K562 (cell line): Measurements from ENCODE around the gene MPDU1. TPM values are rescaled to one million over a fixed set of nuclear protein-coding genes. Genes with fewer than 3 reads are reported as not detected.

Source experiments
- CBX5 ChIP-seq: IDR thresholded peaks from 2 replicates; pipeline ENCODE4 v1.6.1; 2014; ENCODE audit warnings: low read depth, borderline replicate concordance
- KDM5B ChIP-seq: fragments of 200-600 bp; sonication (generic); IDR thresholded peaks from 2 replicates; pipeline ENCODE4 v1.6.1; 2012; ENCODE audit warnings: low read depth, mild to moderate bottlenecking, moderate library complexity, low read length, control low read depth, inconsistent platforms; ENCODE audit not compliant: insufficient replicate concordance
- MBD2 ChIP-seq: sonication (generic); IDR thresholded peaks from 2 replicates; pipeline ENCODE4 v1.6.1; 2016; ENCODE audit warnings: low read depth, borderline replicate concordance
- MECOM ChIP-seq: fragments of 250-450 bp; sonication (Bioruptor Pico); IDR thresholded peaks from 2 replicates; pipeline ENCODE4 v1.8.0; 2022; ENCODE audit warnings: inconsistent platforms
- NCOA1 ChIP-seq: fragments of 450-650 bp; IDR thresholded peaks from 2 replicates; pipeline ENCODE4 v1.6.1; 2016; ENCODE audit warnings: low read depth
- NFIC ChIP-seq: fragments of 450-650 bp; IDR thresholded peaks from 2 replicates; pipeline ENCODE4 v1.6.1; 2017; ENCODE audit warnings: mild to moderate bottlenecking, inconsistent platforms
- NFXL1 ChIP-seq: fragments of 450-650 bp; formaldehyde crosslinking; IDR thresholded peaks from 2 replicates; pipeline ENCODE4 v1.4.0; 2021; ENCODE audit warnings: mild to moderate bottlenecking
- PPARD ChIP-seq: fragments of 250-450 bp; sonication (Bioruptor Pico); IDR thresholded peaks from 2 replicates; pipeline ENCODE4 v1.8.0; 2022; ENCODE audit warnings: inconsistent platforms, mild to moderate bottlenecking, moderate library complexity
- RBM34 ChIP-seq: fragments of 200-400 bp; formaldehyde crosslinking; IDR thresholded peaks from 2 replicates; pipeline ENCODE4 v1.6.1; 2018; ENCODE audit warnings: low read length, borderline replicate concordance; ENCODE audit not compliant: insufficient read depth
- SOX6 ChIP-seq: fragments of 450-650 bp; IDR thresholded peaks from 2 replicates; pipeline ENCODE4 v1.6.1; 2014; ENCODE audit warnings: mild to moderate bottlenecking
- SP2 ChIP-seq: IDR thresholded peaks from 2 replicates; pipeline ENCODE4 v1.6.1; 2011; ENCODE audit warnings: mild to moderate bottlenecking, low read depth, low read length, moderate library complexity; ENCODE audit not compliant: poor library complexity, severe bottlenecking; ENCODE audit errors: extremely low read depth
- SRF ChIP-seq, 2 experiments: fragments of 250-450, 450-650 bp in 1 of 2; sonication (Bioruptor Pico) in 1 of 2; sonication (generic) in 1 of 2; formaldehyde crosslinking; IDR thresholded peaks; 2 replicates each; pipeline versions ENCODE4 v1.5.0 to v1.5.1; 2020 to 2022; ENCODE audit warnings: mild to moderate bottlenecking in 1 of 2, missing genetic modification reagents in 1 of 2
- SRSF1 ChIP-seq: fragments of 200-400 bp; formaldehyde crosslinking; IDR thresholded peaks from 2 replicates; pipeline ENCODE4 v1.6.1; 2017; ENCODE audit warnings: mild to moderate bottlenecking, low read depth, low read length, moderate library complexity
- TAF9B ChIP-seq: fragments of 450-650 bp; IDR thresholded peaks from 2 replicates; pipeline ENCODE4 v1.6.1; 2018; ENCODE audit warnings: mild to moderate bottlenecking; ENCODE audit not compliant: partially characterized antibody
- TOE1 ChIP-seq, 2 experiments: fragments of 450-650 bp in 1 of 2; sonication (generic) in 1 of 2; formaldehyde crosslinking in 1 of 2; IDR thresholded peaks; 2 replicates each; pipeline versions ENCODE4 v1.7.1 to v1.8.0; 2016 to 2022; ENCODE audit warnings: borderline replicate concordance in 2 of 2, mild to moderate bottlenecking in 2 of 2, antibody characterized with exemption in 1 of 2, inconsistent platforms in 1 of 2, low read depth in 1 of 2, missing genetic modification reagents in 1 of 2, moderate library complexity in 1 of 2
- ZNF143 ChIP-seq: sonication (generic); formaldehyde crosslinking; IDR thresholded peaks from 2 replicates; pipeline ENCODE4 v1.9.0; 2022; ENCODE audit warnings: mild to moderate bottlenecking, missing genetic modification reagents
- ZNF184 ChIP-seq: sonication (generic); formaldehyde crosslinking; IDR thresholded peaks from 2 replicates; pipeline ENCODE4 v1.5.0; 2020; ENCODE audit warnings: missing genetic modification reagents
- ZNF217 ChIP-seq: sonication (generic); formaldehyde crosslinking; IDR thresholded peaks from 2 replicates; pipeline ENCODE4 v1.8.0; 2022; ENCODE audit warnings: mild to moderate bottlenecking, missing genetic modification reagents
- polyA plus RNA-seq, 8 experiments: library from polyadenylated mRNA; depleted of rRNA in 4 of 8; stranded (reverse) in 5 of 8; unstranded in 3 of 8; fragments of >200 nt; fragmentation: Nextera tagmentation in 2 of 8; fragmentation: Illumina TruSeq in 1 of 8; extraction: Ambion mirVana in 2 of 8; extraction: Trizol in 1 of 8; gene quantifications; 2 replicates each; pipeline versions ENCODE4 v1.2.1 to v1.2.3, GENCODE V29; 2011 to 2014; ENCODE audit warnings: inconsistent platforms in 1 of 8, missing spikeins in 1 of 8
- total RNA-seq, 7 experiments: library from RNA; depleted of rRNA in 6 of 7; stranded (reverse); fragments of >200 nt in 6 of 7; fragmentation: Illumina TruSeq in 2 of 7; extraction: Trizol in 2 of 7; gene quantifications; 2 replicates each; pipeline versions ENCODE4 v1.2.1 to v1.2.3, GENCODE V29; 2011 to 2021; ENCODE audit warnings: low replicate concordance in 1 of 7
- TF ChIP-seq, protein P1 (sequence below), 3 experiments: fragments of 200-800 bp in 1 of 3; fragments of 250-450 bp in 1 of 3; fragments of 450-650 bp in 1 of 3; sonication (Bioruptor Pico) in 1 of 3; sonication (Bioruptor generic) in 1 of 3; formaldehyde crosslinking in 1 of 3; IDR thresholded peaks; 2 replicates each; pipeline versions ENCODE4 v1.6.1 to v1.8.0; 2016 to 2022; ENCODE audit warnings: mild to moderate bottlenecking in 2 of 3, missing genetic modification characterization in 2 of 3, missing compliant biosample characterization in 1 of 3, moderate library complexity in 1 of 3
- TF ChIP-seq, protein P2 (sequence below): fragments of 250-450 bp; sonication (Bioruptor Pico); IDR thresholded peaks from 2 replicates; pipeline ENCODE4 v1.9.0; 2021; ENCODE audit warnings: mild to moderate bottlenecking, inconsistent platforms

MPDU1 gene
- total and polyA plus RNA-seq, 9 of the 15 experiments (the other 6 are each of a cell fraction or from before 2014, with no cell fraction given): 4.9 to 179 (median 77.1) TPM

DNA sequence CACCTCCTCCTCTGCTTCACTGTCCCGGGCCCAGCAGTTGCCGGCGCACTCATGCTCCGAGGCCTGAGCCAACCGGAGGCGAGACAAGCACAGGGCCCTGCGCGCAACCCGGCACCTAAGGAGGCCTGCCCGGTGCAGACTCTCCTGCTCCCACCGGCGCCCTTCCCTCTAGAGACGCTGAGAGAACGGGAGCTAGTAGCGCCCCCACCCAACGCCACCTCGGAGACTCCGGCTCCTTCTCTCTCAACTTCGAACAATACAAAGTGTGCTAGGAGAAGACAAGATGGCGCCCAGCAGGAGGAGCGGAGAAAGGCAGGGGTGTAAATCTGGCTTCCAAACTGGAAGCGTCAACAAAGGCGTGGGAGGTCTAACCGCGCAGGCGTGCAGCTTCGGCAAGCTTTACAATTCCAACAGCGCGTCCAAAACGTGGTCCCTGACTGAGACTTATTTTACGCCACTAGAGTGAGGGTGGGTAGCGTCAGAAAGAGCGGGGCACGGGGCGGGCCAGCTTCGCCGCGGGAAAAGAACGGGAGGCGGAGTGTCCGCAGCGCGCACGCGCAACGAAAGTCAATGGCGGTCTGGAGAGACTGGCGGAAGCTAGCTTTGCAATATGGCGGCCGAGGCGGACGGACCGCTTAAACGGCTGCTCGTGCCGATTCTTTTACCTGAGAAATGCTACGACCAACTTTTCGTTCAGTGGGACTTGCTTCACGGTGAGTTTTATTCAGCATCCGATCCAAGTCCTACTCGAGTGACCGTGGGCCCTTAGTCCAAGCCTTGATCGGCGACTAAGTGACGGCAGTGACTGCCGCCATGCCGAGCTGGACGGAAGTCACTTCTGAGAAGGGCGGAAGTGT lies at the start of gene MPDU1 (continued):
- TF ChIP-seq ZNF184 (no peak), SP2 (no peak), ZNF217 (CRISPR knock-in tag) (no peak), TAF9B (peak; percentile 98), NFIC (0 out of 2 replicates have a peak, but pooled peaks have one; percentile 8), NFXL1 (CRISPR knock-in tag) (no peak), MECOM (no peak), TOE1 (IDR thresholded peaks at IDR 0.05; ENCODE audit: borderline replicate concordance) (peak; percentile 15; the same call in 1 of the 2 replicates), TOE1 (CRISPR knock-in tag; IDR thresholded peaks at IDR 0.05; ENCODE audit: borderline replicate concordance, low read depth) (no peak; the same call in 1 of the 2 replicates), ZNF143 (CRISPR knock-in tag) (no peak; the same call in 1 of the 2 replicates), PPARD (CRISPR knock-in tag) (no peak), RBM34 (no peak), KDM5B (peak; percentile 74), SOX6 (peak; percentile 34; the same call in 1 of the 2 replicates), SRF (CRISPR knock-in tag; IDR thresholded peaks at IDR 0.05) (no peak), MBD2 (no peak), NCOA1 (peak; percentile 89), SRSF1 (no peak), CBX5 (no peak)
- TF ChIP-seq, protein P1, sequence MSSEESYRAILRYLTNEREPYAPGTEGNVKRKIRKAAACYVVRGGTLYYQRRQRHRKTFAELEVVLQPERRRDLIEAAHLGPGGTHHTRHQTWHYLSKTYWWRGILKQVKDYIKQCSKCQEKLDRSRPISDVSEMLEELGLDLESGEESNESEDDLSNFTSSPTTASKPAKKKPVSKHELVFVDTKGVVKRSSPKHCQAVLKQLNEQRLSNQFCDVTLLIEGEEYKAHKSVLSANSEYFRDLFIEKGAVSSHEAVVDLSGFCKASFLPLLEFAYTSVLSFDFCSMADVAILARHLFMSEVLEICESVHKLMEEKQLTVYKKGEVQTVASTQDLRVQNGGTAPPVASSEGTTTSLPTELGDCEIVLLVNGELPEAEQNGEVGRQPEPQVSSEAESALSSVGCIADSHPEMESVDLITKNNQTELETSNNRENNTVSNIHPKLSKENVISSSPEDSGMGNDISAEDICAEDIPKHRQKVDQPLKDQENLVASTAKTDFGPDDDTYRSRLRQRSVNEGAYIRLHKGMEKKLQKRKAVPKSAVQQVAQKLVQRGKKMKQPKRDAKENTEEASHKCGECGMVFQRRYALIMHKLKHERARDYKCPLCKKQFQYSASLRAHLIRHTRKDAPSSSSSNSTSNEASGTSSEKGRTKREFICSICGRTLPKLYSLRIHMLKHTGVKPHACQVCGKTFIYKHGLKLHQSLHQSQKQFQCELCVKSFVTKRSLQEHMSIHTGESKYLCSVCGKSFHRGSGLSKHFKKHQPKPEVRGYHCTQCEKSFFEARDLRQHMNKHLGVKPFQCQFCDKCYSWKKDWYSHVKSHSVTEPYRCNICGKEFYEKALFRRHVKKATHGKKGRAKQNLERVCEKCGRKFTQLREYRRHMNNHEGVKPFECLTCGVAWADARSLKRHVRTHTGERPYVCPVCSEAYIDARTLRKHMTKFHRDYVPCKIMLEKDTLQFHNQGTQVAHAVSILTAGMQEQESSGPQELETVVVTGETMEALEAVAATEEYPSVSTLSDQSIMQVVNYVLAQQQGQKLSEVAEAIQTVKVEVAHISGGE (CRISPR knock-in tag; IDR thresholded peaks at IDR 0.05): peak in 2 of 3 experiments; percentile 90 to 97; a peak in 5 of 6 replicates
- TF ChIP-seq, protein P2, sequence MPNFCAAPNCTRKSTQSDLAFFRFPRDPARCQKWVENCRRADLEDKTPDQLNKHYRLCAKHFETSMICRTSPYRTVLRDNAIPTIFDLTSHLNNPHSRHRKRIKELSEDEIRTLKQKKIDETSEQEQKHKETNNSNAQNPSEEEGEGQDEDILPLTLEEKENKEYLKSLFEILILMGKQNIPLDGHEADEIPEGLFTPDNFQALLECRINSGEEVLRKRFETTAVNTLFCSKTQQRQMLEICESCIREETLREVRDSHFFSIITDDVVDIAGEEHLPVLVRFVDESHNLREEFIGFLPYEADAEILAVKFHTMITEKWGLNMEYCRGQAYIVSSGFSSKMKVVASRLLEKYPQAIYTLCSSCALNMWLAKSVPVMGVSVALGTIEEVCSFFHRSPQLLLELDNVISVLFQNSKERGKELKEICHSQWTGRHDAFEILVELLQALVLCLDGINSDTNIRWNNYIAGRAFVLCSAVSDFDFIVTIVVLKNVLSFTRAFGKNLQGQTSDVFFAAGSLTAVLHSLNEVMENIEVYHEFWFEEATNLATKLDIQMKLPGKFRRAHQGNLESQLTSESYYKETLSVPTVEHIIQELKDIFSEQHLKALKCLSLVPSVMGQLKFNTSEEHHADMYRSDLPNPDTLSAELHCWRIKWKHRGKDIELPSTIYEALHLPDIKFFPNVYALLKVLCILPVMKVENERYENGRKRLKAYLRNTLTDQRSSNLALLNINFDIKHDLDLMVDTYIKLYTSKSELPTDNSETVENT (CRISPR knock-in tag): no peak
